Gastroesophageal sphincter (tissue), 4 donors: Measurements from ENCODE around the gene C10orf105. TPM values are rescaled to one million over a fixed set of nuclear protein-coding genes. Genes with fewer than 3 reads are reported as not detected.
A peak's percentile ranks its signal among the peaks of the same experiment; 100 is the strongest.

Experiments used
- ATAC-seq: fragments of 150-250 bp; one replicate; pipeline ENCODE4 v1.9.1; 2016; ENCODE audit warnings: mild to moderate bottlenecking, moderate library complexity
- H3K27ac ChIP-seq, 4 donors: fragments of 200-600 bp; sonication (generic) in 3 of 4; 1 replicate in 3 of 4; 2 replicates in 1 of 4; pipeline ENCODE4 v1.5.1; 2016 to 2019
- H3K27me3 ChIP-seq: fragments of 200-600 bp; sonication (generic); one replicate; pipeline ENCODE4 v1.5.1; 2019
- H3K36me3 ChIP-seq, 2 donors: fragments of 200-600 bp; sonication (generic); one replicate each; pipeline ENCODE4 v1.5.1; 2019; ENCODE audit warnings: control low read depth in 1 of 2
- H3K4me1 ChIP-seq, 3 donors: fragments of 200-600 bp; sonication (generic); 1 replicate in 2 of 3; 2 replicates in 1 of 3; pipeline ENCODE4 v1.5.1; 2016 to 2019; ENCODE audit warnings: control low read depth in 2 of 3
- H3K4me3 ChIP-seq, 2 donors: fragments of 200-600 bp; sonication (generic); one replicate each; pipeline ENCODE4 v1.5.1; 2019; ENCODE audit warnings: mild to moderate bottlenecking in 1 of 2, moderate library complexity in 1 of 2
- H3K9me3 ChIP-seq, 3 donors: fragments of 200-600 bp; sonication (generic); one replicate each; pipeline ENCODE4 v1.5.1; 2017 to 2019; ENCODE audit warnings: control low read depth in 2 of 3
- CTCF ChIP-seq, 4 experiments: fragments of 200-600 bp in 2 of 4; fragments of 450-650 bp in 2 of 4; sonication (generic) in 1 of 4; IDR thresholded peaks; one replicate each; pipeline ENCODE4 v1.5.1; 2017 to 2019; ENCODE audit warnings: antibody characterized with exemption in 4 of 4, mild to moderate bottlenecking in 2 of 4, moderate library complexity in 2 of 4
- EP300 ChIP-seq: sonication (generic); formaldehyde crosslinking; IDR thresholded peaks from one replicate; pipeline ENCODE4 v1.6.1; 2017; ENCODE audit warnings: antibody characterized with exemption, mild to moderate bottlenecking
- POLR2A ChIP-seq, 2 donors: fragments of 450-650 bp; IDR thresholded peaks; one replicate each; pipeline ENCODE4 v1.6.1; 2017; ENCODE audit warnings: antibody characterized with exemption in 2 of 2, mild to moderate bottlenecking in 2 of 2, moderate library complexity in 1 of 2
- POLR2AphosphoS5 ChIP-seq: sonication (generic); formaldehyde crosslinking; IDR thresholded peaks from one replicate; pipeline ENCODE4 v1.6.1; 2017; ENCODE audit warnings: antibody characterized with exemption
- WGBS, 2 donors: methylation state at CpG; one replicate each; pipeline ENCODE4 v1.1.5; 2018; ENCODE audit warnings: low coverage in 1 of 2; 5-methylcytosine and 5-hydroxymethylcytosine counted together
- total RNA-seq, 4 donors: library from RNA; depleted of rRNA; stranded (reverse); fragments of >200 nt; gene quantifications; one replicate each; pipeline ENCODE4 v1.1.0, GENCODE V29; 2016

The C10orf105 gene
- total RNA-seq, 4 donors from 2014 or later = 0.13 TPM; not detected in 3

- no peak for TF ChIP-seq POLR2A (IDR thresholded peaks at IDR 0.05)
- TF ChIP-seq CTCF (IDR thresholded peaks at IDR 0.05) = no peak
- TF ChIP-seq EP300 = no peak
- TF ChIP-seq POLR2AphosphoS5 = no peak
- H3K4me1 ChIP-seq = peaks cover 0 to 97% (median 37%) of the 10 kb centered on the region in 3 donors
- no peak overlapping the region for H3K4me3 ChIP-seq
- no peaks in the 10 kb centered on the region for H3K27me3 ChIP-seq
- peaks cover 0 to 71% of the 10 kb centered on the region in 2 donors for H3K36me3 ChIP-seq
- peak overlapping the region in 1 of 4 donors; percentile 78 for H3K27ac ChIP-seq
- WGBS, 2 donors = no CpG with 5 or more reads among the region's 14 CpGs
- H3K9me3 ChIP-seq = no peaks in the 10 kb centered on the region
- ATAC-seq = no peak
These were observed 32.1 kb upstream of the C10orf105 start for GRCh38 chr10:71751515-71752224.

GRCh38 chr10:71750986-71751385 lies 31.4 kb upstream of the C10orf105 start:
- Histone ChIP-seq H3K4me1 (peaks cover 0 to 97% (median 37%) of the 10 kb centered on the region in 3 donors), H3K27ac (peak overlapping the region in 3 of 4 donors; percentile 14 to 78 (median 72)), H3K27me3 (no peaks in the 10 kb centered on the region), H3K9me3 (no peaks in the 10 kb centered on the region), H3K4me3 (no peak overlapping the region), H3K36me3 (peaks cover 0 to 64% of the 10 kb centered on the region in 2 donors)
- no CpG with 5 or more reads among the region's 5 CpGs for WGBS, 2 donors
- ATAC-seq = no peak
- TF ChIP-seq POLR2A (IDR thresholded peaks at IDR 0.05) (no peak), EP300 (no peak), CTCF (IDR thresholded peaks at IDR 0.05) (no peak), POLR2AphosphoS5 (no peak)

- no peaks in the 10 kb centered on the region for H3K27me3 ChIP-seq
- H3K9me3 ChIP-seq = no peaks in the 10 kb centered on the region
- no peak for TF ChIP-seq EP300
- TF ChIP-seq POLR2AphosphoS5 = no peak
- TF ChIP-seq CTCF (IDR thresholded peaks at IDR 0.05) = no peak
- TF ChIP-seq POLR2A (IDR thresholded peaks at IDR 0.05) = no peak
- WGBS, 2 donors = 85 to 93% methylated on average over 3 to 6 of the region's 15 CpGs
- H3K4me3 ChIP-seq = no peak overlapping the region
- H3K27ac ChIP-seq = peak overlapping the region in 3 of 4 donors; percentile 69 to 78 (median 72)
- no peak for ATAC-seq
- H3K36me3 ChIP-seq = peaks cover 0 to 57% of the 10 kb centered on the region in 2 donors
- peaks cover 0 to 94% (median 37%) of the 10 kb centered on the region in 3 donors for H3K4me1 ChIP-seq
These were observed 30.7 kb upstream of the C10orf105 start for GRCh38 chr10:71750124-71750841.

GRCh38 chr10:71749396-71749795 lies 29.8 kb upstream of the C10orf105 start:
- Histone ChIP-seq H3K9me3 (no peaks in the 10 kb centered on the region), H3K27ac (peak overlapping the region in 3 of 4 donors; percentile 69 to 78 (median 72))

More at GRCh38 chr10:71749396-71749795, 29.8 kb upstream of the C10orf105 start:
- Histone ChIP-seq H3K27me3 (no peaks in the 10 kb centered on the region), H3K4me1 (peaks cover 0 to 85% (median 37%) of the 10 kb centered on the region in 3 donors), H3K36me3 (peaks cover 0 to 48% of the 10 kb centered on the region in 2 donors), H3K4me3 (no peak overlapping the region)
- no peak for TF ChIP-seq POLR2AphosphoS5
- TF ChIP-seq POLR2A (IDR thresholded peaks at IDR 0.05) = no peak
- no peak for TF ChIP-seq EP300
- no peak for TF ChIP-seq CTCF (IDR thresholded peaks at IDR 0.05)
- WGBS, 2 donors = 100% methylated on average over 1 of the region's 4 CpGs
- ATAC-seq = no peak
